DND-41 (cell line): Measurements from ENCODE around the gene VTI1A.

Experiments
- ATAC-seq: fragments of 200-7000 bp; cut with Tn5 transposase; 3 replicates; pipeline ENCODE4 v1.9.1; 2021; ENCODE audit warnings: low read depth; ENCODE audit not compliant: insufficient read depth
- DNase-seq: peaks from one replicate; pipeline ENCODE4 v3.0.0-alpha.2; 2020
- H2AFZ ChIP-seq: 2 replicates; pipeline ENCODE4 v1.6.0; 2012; ENCODE audit warnings: low read depth, low read length
- H3K27ac ChIP-seq: 2 replicates; pipeline ENCODE4 v1.5.1; 2012; ENCODE audit warnings: low read length, inconsistent platforms
- H3K27me3 ChIP-seq: fragments of 200-600 bp; sonication (generic); 2 replicates; pipeline ENCODE4 v1.6.0; 2012; ENCODE audit warnings: low read length, mild to moderate bottlenecking, inconsistent platforms; ENCODE audit not compliant: insufficient read depth, poor library complexity
- H3K36me3 ChIP-seq: 2 replicates; pipeline ENCODE4 v1.5.1; 2012; ENCODE audit warnings: low read length, inconsistent platforms; ENCODE audit not compliant: insufficient read depth
- H3K4me1 ChIP-seq: 2 replicates; pipeline ENCODE4 v1.5.1; 2012; ENCODE audit warnings: mild to moderate bottlenecking, low read length; ENCODE audit not compliant: insufficient read depth
- H3K4me2 ChIP-seq: 2 replicates; pipeline ENCODE4 v1.6.0; 2012; ENCODE audit warnings: mild to moderate bottlenecking, moderate library complexity, low read length, inconsistent platforms; ENCODE audit not compliant: insufficient read depth
- H3K4me3 ChIP-seq, 2 experiments: fragments of 200-600 bp in 1 of 2; shearing (Covaris generic) in 1 of 2; 2 replicates each; pipeline ENCODE4 v1.5.1; 2012 to 2016; ENCODE audit warnings: inconsistent platforms in 2 of 2, low read length in 2 of 2, mild to moderate bottlenecking in 2 of 2, low read depth in 1 of 2, moderate library complexity in 1 of 2
- H3K79me2 ChIP-seq: 2 replicates; pipeline ENCODE4 v1.6.0; 2012; ENCODE audit warnings: low read length, inconsistent platforms; ENCODE audit not compliant: insufficient read depth
- H3K9ac ChIP-seq: 2 replicates; pipeline ENCODE4 v1.6.0; 2012; ENCODE audit warnings: low read depth, mild to moderate bottlenecking, inconsistent platforms, low read length, moderate library complexity
- H3K9me3 ChIP-seq: 2 replicates; pipeline ENCODE4 v1.5.1; 2012; ENCODE audit warnings: low read length, moderate library complexity, mild to moderate bottlenecking, inconsistent platforms; ENCODE audit not compliant: insufficient read depth, severe bottlenecking
- H4K20me1 ChIP-seq: 2 replicates; pipeline ENCODE4 v1.6.0; 2012; ENCODE audit warnings: low read length; ENCODE audit not compliant: insufficient read depth
- CTCF ChIP-seq: IDR thresholded peaks from 2 replicates; pipeline ENCODE4 v1.5.1; 2012; ENCODE audit warnings: borderline replicate concordance, low read length, moderate library complexity, mild to moderate bottlenecking; ENCODE audit not compliant: poor library complexity, severe bottlenecking; ENCODE audit errors: extremely low read depth
- EZH2 ChIP-seq: IDR thresholded peaks from 3 replicates; pipeline ENCODE4 v1.6.1; 2012; ENCODE audit warnings: borderline replicate concordance, low read depth, mild to moderate bottlenecking, moderate library complexity, low read length, inconsistent platforms; ENCODE audit not compliant: severe bottlenecking

VTI1A gene

GRCh38 chr10:112622786-112623185 lies 175.8 kb downstream of the VTI1A start:
- no peak for DNase-seq
- no peaks in the 10 kb centered on the region for H4K20me1 ChIP-seq
- no peak for ATAC-seq
- TF ChIP-seq CTCF = no peak
- TF ChIP-seq EZH2 = no peak
- H3K9ac ChIP-seq = no peak overlapping the region
- H3K4me3 ChIP-seq = no peak overlapping the region
- H3K4me2 ChIP-seq = no peak overlapping the region
- no peak overlapping the region for H2AFZ ChIP-seq
- H3K36me3 ChIP-seq = no peaks in the 10 kb centered on the region
- no peaks in the 10 kb centered on the region for H3K27me3 ChIP-seq
- H3K9me3 ChIP-seq = no peaks in the 10 kb centered on the region
- no peak overlapping the region for H3K27ac ChIP-seq
- H3K4me1 ChIP-seq = no peaks in the 10 kb centered on the region
- no peaks in the 10 kb centered on the region for H3K79me2 ChIP-seq

GRCh38 chr10:112624546-112625048 lies 177.6 kb downstream of the VTI1A start:
- no peaks in the 10 kb centered on the region for H3K36me3 ChIP-seq
- H3K9me3 ChIP-seq = no peaks in the 10 kb centered on the region
- H3K27me3 ChIP-seq = no peaks in the 10 kb centered on the region
- DNase-seq = no peak
- ATAC-seq = no peak
- no peaks in the 10 kb centered on the region for H3K79me2 ChIP-seq
- no peak overlapping the region for H2AFZ ChIP-seq
- H3K4me3 ChIP-seq = no peak overlapping the region
- TF ChIP-seq EZH2 (no peak), CTCF (no peak)
- H3K4me2 ChIP-seq = no peak overlapping the region
- no peaks in the 10 kb centered on the region for H4K20me1 ChIP-seq
- no peak overlapping the region for H3K9ac ChIP-seq
- no peaks in the 10 kb centered on the region for H3K4me1 ChIP-seq
- H3K27ac ChIP-seq = no peak overlapping the region

DNA sequence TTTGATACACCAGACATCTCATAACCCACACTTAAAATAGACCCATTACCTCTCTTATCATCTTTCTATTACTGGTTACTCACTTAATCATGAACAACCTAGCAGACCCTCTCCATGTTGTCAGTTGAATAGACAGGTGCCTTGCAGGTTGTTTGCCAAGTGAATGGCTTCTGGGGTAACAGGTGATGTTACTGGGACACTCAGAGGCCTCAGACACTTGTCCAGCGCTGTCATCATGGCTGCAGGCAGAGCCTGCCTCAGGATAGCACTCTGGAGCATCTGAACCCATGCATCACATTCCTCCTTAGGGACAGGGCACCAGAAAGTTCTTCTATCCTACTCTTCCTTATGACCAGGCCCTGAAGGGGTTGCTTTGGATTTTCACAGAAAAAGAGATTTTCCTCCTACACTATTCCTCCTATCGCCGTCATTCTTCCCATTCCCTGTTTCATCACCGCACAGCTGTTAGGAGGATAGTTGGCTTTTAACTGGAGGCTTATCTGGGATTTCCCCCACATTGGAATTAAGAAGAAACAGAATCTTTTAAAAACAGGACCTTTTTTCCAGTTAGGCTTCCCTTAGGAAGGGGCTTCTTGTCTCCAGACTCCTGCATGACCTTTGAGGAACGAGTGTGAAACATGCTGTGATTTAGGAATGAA lies 182.1 kb downstream of the VTI1A start:
- Histone ChIP-seq H3K9me3 (no peaks in the 10 kb centered on the region), H3K4me3 (no peak overlapping the region), H2AFZ (no peak overlapping the region), H3K9ac (no peak overlapping the region), H3K27me3 (no peaks in the 10 kb centered on the region), H3K4me2 (no peak overlapping the region), H3K27ac (no peak overlapping the region), H4K20me1 (no peaks in the 10 kb centered on the region), H3K79me2 (no peaks in the 10 kb centered on the region), H3K36me3 (no peaks in the 10 kb centered on the region), H3K4me1 (no peaks in the 10 kb centered on the region)
- DNase-seq (no peak), ATAC-seq (no peak)
- TF ChIP-seq CTCF (no peak), EZH2 (no peak)
